GM21529 (cell line): ENCODE results near the gene ARHGAP22.

Source experiments
- ATAC-seq: cut with Tn5 transposase; IDR thresholded peaks from one replicate; pipeline ENCODE4 v1.9.1; 2021; ENCODE audit not compliant: unreplicated experiment

The ARHGAP22 gene

GRCh38 chr10:48482207-48482606 is 122.7 kb downstream of the ARHGAP22 start:
- no peak for ATAC-seq

GRCh38 chr10:48481385-48481784 is 123.5 kb downstream of the ARHGAP22 start:
- ATAC-seq, result no peak

- no peak for ATAC-seq
These were observed 124.2 kb downstream of the ARHGAP22 start for GRCh38 chr10:48480397-48481374.

GRCh38 chr10:48478980-48479811 is 125.7 kb downstream of the ARHGAP22 start:
- no peak for ATAC-seq

- no peak for ATAC-seq
These were observed 126.4 kb downstream of the ARHGAP22 start for GRCh38 chr10:48478469-48478868.

- ATAC-seq, result no peak
These were observed 127.3 kb downstream of the ARHGAP22 start for GRCh38 chr10:48477616-48478015.

GRCh38 chr10:48477141-48477540 is 127.7 kb downstream of the ARHGAP22 start:
- ATAC-seq, result no peak

- ATAC-seq, result no peak
These were observed 128.4 kb downstream of the ARHGAP22 start for GRCh38 chr10:48476279-48476982.

- no peak for ATAC-seq
These were observed 129.0 kb downstream of the ARHGAP22 start for GRCh38 chr10:48475943-48476278.

- no peak for ATAC-seq
These were observed 130.0 kb downstream of the ARHGAP22 start for GRCh38 chr10:48474765-48475365.

GRCh38 chr10:48473704-48474103 is 131.2 kb downstream of the ARHGAP22 start:
- ATAC-seq, result no peak

GRCh38 chr10:48472501-48473069 is 132.3 kb downstream of the ARHGAP22 start:
- ATAC-seq, result no peak

GRCh38 chr10:48470893-48471805 is 133.7 kb downstream of the ARHGAP22 start:
- ATAC-seq, result no peak

- ATAC-seq, result no peak
These were observed 134.6 kb downstream of the ARHGAP22 start for GRCh38 chr10:48470115-48470892.

- no peak for ATAC-seq
These were observed 135.3 kb downstream of the ARHGAP22 start for GRCh38 chr10:48469516-48470020.

- ATAC-seq, result no peak
These were observed 135.9 kb downstream of the ARHGAP22 start for GRCh38 chr10:48468866-48469511.

GRCh38 chr10:48468130-48468790 is 136.6 kb downstream of the ARHGAP22 start:
- ATAC-seq, result no peak
